ENCODE data around the gene DDX47.
"Not testable (repeated sequence)": the region's sequence is repeated elsewhere in the genome, so short reads cannot be mapped to it uniquely, and the experiment has no call there.

DDX47 gene

DNA sequence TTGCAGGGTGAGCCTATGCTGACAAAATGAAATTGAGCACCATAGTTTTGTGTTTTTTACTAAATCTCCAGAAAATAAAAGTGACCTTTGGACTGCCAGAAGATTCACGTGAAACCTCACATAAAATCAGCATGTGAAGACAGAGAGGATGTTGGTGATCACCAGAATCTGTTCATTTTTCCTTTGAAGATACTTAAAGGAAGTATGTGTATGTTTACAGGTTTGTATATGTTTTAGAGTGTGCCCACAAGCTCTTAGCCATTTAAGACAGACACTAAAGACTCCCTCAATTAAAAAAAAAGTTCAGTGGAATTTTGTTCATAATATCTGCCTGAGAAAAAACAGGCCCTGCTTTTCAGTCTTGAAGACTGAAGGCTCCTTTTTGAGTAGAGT lies 25.9 kb downstream of the DDX47 start:
- H3K9me3 ChIP-seq (ENCODE audit: control insufficient read depth, low read length), result no peaks in the 10 kb centered on the region
- H3K27me3 ChIP-seq (ENCODE audit: control insufficient read depth, insufficient read depth, low read length, poor library complexity, severe bottlenecking), result no peaks in the 10 kb centered on the region
- H3K4me3 ChIP-seq (ENCODE audit: insufficient read depth, low read depth, low read length), result no peak overlapping the region
- 93 to 95% methylated on average over 1 of the region's 1 CpG for WGBS, 2 experiments
- no peaks in the 10 kb centered on the region for H3K4me1 ChIP-seq (ENCODE audit: control insufficient read depth, insufficient read depth, low read length)
- no peak overlapping the region for H3K27ac ChIP-seq (ENCODE audit: insufficient read depth, low read depth, low read length, poor library complexity, severe bottlenecking)
- H3K36me3 ChIP-seq (ENCODE audit: control insufficient read depth, insufficient read depth, low read length), result no peaks in the 10 kb centered on the region

- not testable (repeated sequence) for H3K4me1 ChIP-seq (ENCODE audit: control insufficient read depth, insufficient read depth, low read length); H3K4me3 ChIP-seq (ENCODE audit: insufficient read depth, low read depth, low read length); H3K36me3 ChIP-seq (ENCODE audit: control insufficient read depth, insufficient read depth, low read length); H3K9me3 ChIP-seq (ENCODE audit: control insufficient read depth, low read length); H3K27ac ChIP-seq (ENCODE audit: insufficient read depth, low read depth, low read length, poor library complexity, severe bottlenecking); H3K27me3 ChIP-seq (ENCODE audit: control insufficient read depth, insufficient read depth, low read length, poor library complexity, severe bottlenecking)
- WGBS, 2 experiments, result 91 to 93% methylated on average over 10 of the region's 10 CpGs
These were observed 26.3 kb downstream of the DDX47 start for GRCh38 chr12:12839439-12839838.

DNA sequence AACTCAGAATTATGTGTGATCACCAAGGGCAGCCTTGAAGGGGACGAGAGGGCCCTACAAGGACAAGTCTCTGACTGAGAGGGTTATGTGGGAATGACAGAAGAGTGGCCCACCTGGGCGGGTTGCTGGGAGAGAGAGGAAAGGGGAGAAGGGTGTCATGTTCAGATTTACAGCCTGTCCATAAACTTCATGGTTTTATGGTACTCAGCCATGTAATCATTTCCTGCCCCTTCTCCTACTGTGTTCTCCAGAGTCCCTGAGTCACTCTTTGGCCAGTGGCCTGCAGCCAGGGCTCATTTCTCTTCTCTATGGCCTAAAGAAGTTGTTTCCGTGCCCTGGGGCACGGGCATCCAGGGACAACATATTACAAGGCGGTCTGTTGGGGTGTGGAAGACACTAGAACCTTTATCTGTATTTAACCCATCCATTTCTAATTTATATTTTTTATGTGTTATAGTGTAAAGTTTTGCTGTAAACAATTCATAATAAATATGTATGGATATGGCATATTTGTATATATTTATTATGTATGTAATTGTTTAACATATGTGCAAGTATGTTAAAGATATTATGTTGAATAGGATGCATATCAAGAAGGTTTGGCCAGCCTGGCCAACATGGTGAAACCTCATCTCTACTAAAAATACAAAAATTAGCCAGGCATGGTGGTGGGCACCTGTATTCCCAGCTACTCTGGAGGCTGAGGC lies 26.9 kb downstream of the DDX47 start:
- no peak overlapping the region for H3K4me3 ChIP-seq (ENCODE audit: insufficient read depth, low read depth, low read length)
- H3K27me3 ChIP-seq (ENCODE audit: control insufficient read depth, insufficient read depth, low read length, poor library complexity, severe bottlenecking), result no peaks in the 10 kb centered on the region
- 91 to 94% methylated on average over 4 of the region's 5 CpGs for WGBS, 2 experiments
- H3K4me1 ChIP-seq (ENCODE audit: control insufficient read depth, insufficient read depth, low read length), result no peaks in the 10 kb centered on the region
- H3K36me3 ChIP-seq (ENCODE audit: control insufficient read depth, insufficient read depth, low read length), result no peaks in the 10 kb centered on the region
- no peaks in the 10 kb centered on the region for H3K9me3 ChIP-seq (ENCODE audit: control insufficient read depth, low read length)
- H3K27ac ChIP-seq (ENCODE audit: insufficient read depth, low read depth, low read length, poor library complexity, severe bottlenecking), result no peak overlapping the region

DNA sequence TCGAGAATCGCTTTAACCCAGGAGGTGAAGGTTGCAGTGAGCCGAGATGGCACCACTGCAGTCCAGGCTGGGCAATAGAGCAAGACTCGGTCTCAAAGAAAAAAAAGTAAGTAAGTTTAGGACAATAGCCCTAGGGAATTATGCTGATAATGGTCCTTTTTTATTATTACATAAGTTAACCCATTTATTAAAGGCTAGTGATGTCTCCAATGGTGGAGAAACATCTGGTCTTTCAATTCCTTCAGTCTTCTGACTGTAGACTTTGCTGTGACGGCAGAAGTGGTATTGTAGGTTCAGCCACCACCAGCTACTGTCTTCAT lies 27.4 kb downstream of the DDX47 start:
- WGBS, 2 experiments, result 91% methylated on average over 5 of the region's 5 CpGs
- no peaks in the 10 kb centered on the region for H3K4me1 ChIP-seq (ENCODE audit: control insufficient read depth, insufficient read depth, low read length)
- H3K27ac ChIP-seq (ENCODE audit: insufficient read depth, low read depth, low read length, poor library complexity, severe bottlenecking), result no peak overlapping the region
- H3K36me3 ChIP-seq (ENCODE audit: control insufficient read depth, insufficient read depth, low read length), result no peaks in the 10 kb centered on the region
- H3K4me3 ChIP-seq (ENCODE audit: insufficient read depth, low read depth, low read length), result no peak overlapping the region
- no peaks in the 10 kb centered on the region for H3K9me3 ChIP-seq (ENCODE audit: control insufficient read depth, low read length)
- H3K27me3 ChIP-seq (ENCODE audit: control insufficient read depth, insufficient read depth, low read length, poor library complexity, severe bottlenecking), result no peaks in the 10 kb centered on the region

DNA sequence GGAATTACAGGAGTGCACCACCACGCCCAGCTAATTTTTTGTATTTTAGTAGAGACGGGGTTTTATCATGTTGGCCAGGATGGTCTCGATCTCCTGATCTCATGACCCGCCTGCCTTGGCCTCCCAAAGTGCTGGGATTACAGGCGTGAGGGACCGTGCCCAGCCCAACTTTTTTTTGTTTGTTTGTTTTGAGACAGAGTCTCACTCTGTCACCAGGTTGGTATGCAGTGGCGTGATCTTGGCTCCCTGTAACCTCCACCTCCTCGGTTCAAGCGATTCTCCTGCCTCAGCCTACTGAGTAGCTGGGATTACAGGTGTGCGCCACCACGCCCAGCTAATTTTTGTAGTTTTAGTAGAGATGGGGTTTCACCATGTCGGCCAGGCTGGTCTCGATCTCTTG lies 28.3 kb downstream of the DDX47 start:
- WGBS, 2 experiments, result 93 to 94% methylated on average over 13 of the region's 13 CpGs

DNA sequence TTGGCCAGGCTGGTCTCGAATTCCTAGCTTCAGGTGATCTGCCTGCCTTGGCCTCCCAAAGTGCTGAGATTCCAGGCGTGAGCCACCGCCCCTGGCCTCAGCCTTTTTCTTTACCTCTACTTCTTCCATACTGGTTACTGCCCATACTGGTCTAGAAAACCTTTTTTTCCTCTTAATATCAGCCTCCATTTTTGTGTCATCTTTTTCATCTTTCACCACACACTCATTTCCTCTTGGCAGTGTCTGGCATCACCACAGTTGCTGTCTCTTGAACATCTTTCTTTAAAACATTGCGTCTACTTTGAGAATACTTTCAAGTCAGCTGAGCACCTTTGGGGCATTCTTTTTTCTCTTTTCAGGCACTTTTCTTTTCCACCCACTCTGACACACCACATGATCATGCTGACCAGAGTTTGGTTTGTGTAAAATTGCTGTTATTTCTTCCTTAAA lies 32.7 kb downstream of the DDX47 start:
- no peaks in the 10 kb centered on the region for H3K27me3 ChIP-seq (ENCODE audit: control insufficient read depth, insufficient read depth, low read length, poor library complexity, severe bottlenecking)
- no peak overlapping the region for H3K4me3 ChIP-seq (ENCODE audit: insufficient read depth, low read depth, low read length)
- H3K27ac ChIP-seq (ENCODE audit: insufficient read depth, low read depth, low read length, poor library complexity, severe bottlenecking), result no peak overlapping the region
- H3K4me1 ChIP-seq (ENCODE audit: control insufficient read depth, insufficient read depth, low read length), result no peaks in the 10 kb centered on the region
- no peaks in the 10 kb centered on the region for H3K9me3 ChIP-seq (ENCODE audit: control insufficient read depth, low read length)
- H3K36me3 ChIP-seq (ENCODE audit: control insufficient read depth, insufficient read depth, low read length), result no peaks in the 10 kb centered on the region
- 90 to 93% methylated on average over 4 of the region's 4 CpGs for WGBS, 2 experiments

More for the DNA sequence above, 28.3 kb downstream of the DDX47 start:
- not testable (repeated sequence) for H3K36me3 ChIP-seq (ENCODE audit: control insufficient read depth, insufficient read depth, low read length); H3K4me3 ChIP-seq (ENCODE audit: insufficient read depth, low read depth, low read length); H3K4me1 ChIP-seq (ENCODE audit: control insufficient read depth, insufficient read depth, low read length); H3K27ac ChIP-seq (ENCODE audit: insufficient read depth, low read depth, low read length, poor library complexity, severe bottlenecking); H3K9me3 ChIP-seq (ENCODE audit: control insufficient read depth, low read length); H3K27me3 ChIP-seq (ENCODE audit: control insufficient read depth, insufficient read depth, low read length, poor library complexity, severe bottlenecking)

DNA sequence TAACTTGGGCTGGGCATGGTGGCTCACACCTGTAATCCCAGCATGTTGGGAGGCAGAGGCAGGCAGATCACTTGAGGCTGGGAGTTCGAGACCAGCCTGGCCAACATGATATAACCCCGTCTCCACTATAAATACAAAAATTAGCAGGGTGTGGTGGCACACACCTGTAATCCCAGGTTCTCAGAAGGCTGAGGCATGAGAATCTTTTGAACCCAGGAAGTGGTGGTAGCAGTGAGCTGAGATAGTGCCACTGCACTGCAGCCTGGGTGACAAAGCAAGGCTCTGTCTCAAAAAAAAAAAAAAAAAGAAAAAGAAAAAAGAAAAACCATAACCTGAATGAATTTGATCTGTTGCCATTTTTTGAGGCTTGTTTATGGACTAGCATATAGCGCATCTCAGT lies 33.6 kb downstream of the DDX47 start:
- H3K4me1 ChIP-seq (ENCODE audit: control insufficient read depth, insufficient read depth, low read length); H3K36me3 ChIP-seq (ENCODE audit: control insufficient read depth, insufficient read depth, low read length); H3K4me3 ChIP-seq (ENCODE audit: insufficient read depth, low read depth, low read length); H3K9me3 ChIP-seq (ENCODE audit: control insufficient read depth, low read length); H3K27ac ChIP-seq (ENCODE audit: insufficient read depth, low read depth, low read length, poor library complexity, severe bottlenecking); H3K27me3 ChIP-seq (ENCODE audit: control insufficient read depth, insufficient read depth, low read length, poor library complexity, severe bottlenecking): not testable (repeated sequence)
- WGBS, 2 experiments, result 89 to 94% methylated on average over 3 of the region's 3 CpGs

- no peaks in the 10 kb centered on the region for H3K27me3 ChIP-seq (ENCODE audit: control insufficient read depth, insufficient read depth, low read length, poor library complexity, severe bottlenecking)
- no peak overlapping the region for H3K27ac ChIP-seq (ENCODE audit: insufficient read depth, low read depth, low read length, poor library complexity, severe bottlenecking)
- no peaks in the 10 kb centered on the region for H3K36me3 ChIP-seq (ENCODE audit: control insufficient read depth, insufficient read depth, low read length)
- H3K4me3 ChIP-seq (ENCODE audit: insufficient read depth, low read depth, low read length), result no peak overlapping the region
- no peaks in the 10 kb centered on the region for H3K4me1 ChIP-seq (ENCODE audit: control insufficient read depth, insufficient read depth, low read length)
- no peaks in the 10 kb centered on the region for H3K9me3 ChIP-seq (ENCODE audit: control insufficient read depth, low read length)
- 100% methylated on average over 1 of the region's 3 CpGs; no CpG with 5 or more reads in 1 of the 2 experiments for WGBS, 2 experiments
These were observed 40.3 kb downstream of the DDX47 start for GRCh38 chr12:12853435-12853834.

DNA sequence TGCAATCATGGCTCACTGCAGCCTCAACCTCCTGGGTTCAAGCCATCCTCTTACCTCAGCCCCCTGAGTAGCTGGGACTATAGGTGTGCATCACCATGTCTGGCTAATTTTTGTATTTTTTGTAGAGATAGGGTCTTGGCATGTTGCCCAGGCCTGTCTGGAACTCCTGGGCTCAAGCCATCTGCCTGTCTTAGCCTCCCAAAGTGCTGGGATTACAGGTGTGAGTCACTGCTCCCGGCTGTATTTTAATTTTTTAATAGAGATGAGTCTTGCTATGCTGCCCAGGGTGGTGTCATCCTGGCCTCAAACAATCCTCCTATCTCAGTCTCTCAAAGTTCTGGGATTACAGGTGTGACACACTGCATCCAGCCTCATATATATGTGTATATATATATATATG lies 46.5 kb downstream of the DDX47 start:
- Histone ChIP-seq H3K27ac (ENCODE audit: insufficient read depth, low read depth, low read length, poor library complexity, severe bottlenecking) (no peak overlapping the region), H3K4me3 (ENCODE audit: insufficient read depth, low read depth, low read length) (no peak overlapping the region), H3K9me3 (ENCODE audit: control insufficient read depth, low read length) (no peaks in the 10 kb centered on the region), H3K36me3 (ENCODE audit: control insufficient read depth, insufficient read depth, low read length) (no peaks in the 10 kb centered on the region), H3K27me3 (ENCODE audit: control insufficient read depth, insufficient read depth, low read length, poor library complexity, severe bottlenecking) (no peaks in the 10 kb centered on the region), H3K4me1 (ENCODE audit: control insufficient read depth, insufficient read depth, low read length) (no peaks in the 10 kb centered on the region)
- 80 to 93% methylated on average over 1 of the region's 1 CpG for WGBS, 2 experiments

DNA sequence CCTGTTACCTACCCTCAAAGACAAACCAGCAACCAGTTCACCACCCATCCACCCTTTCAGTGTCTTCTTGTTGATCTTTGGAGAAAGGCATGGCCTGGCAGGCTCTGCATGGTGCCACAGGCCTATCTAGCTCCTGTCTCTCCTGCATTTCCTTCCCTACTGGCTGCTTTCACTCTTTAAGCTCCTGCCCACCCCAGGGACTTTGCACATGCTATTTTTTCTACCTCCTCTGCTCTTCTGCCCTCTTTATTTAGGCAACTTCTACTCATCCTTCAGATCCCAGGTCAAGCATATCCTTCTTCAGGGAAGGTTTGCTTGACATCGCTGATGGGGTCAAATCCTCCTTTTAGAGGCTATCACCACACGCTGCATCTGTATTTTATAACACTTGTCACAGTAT lies 51.1 kb downstream of the DDX47 start:
- Histone ChIP-seq H3K36me3 (ENCODE audit: control insufficient read depth, insufficient read depth, low read length) (no peaks in the 10 kb centered on the region), H3K4me1 (ENCODE audit: control insufficient read depth, insufficient read depth, low read length) (no peaks in the 10 kb centered on the region), H3K27ac (ENCODE audit: insufficient read depth, low read depth, low read length, poor library complexity, severe bottlenecking) (no peak overlapping the region), H3K27me3 (ENCODE audit: control insufficient read depth, insufficient read depth, low read length, poor library complexity, severe bottlenecking) (no peaks in the 10 kb centered on the region), H3K4me3 (ENCODE audit: insufficient read depth, low read depth, low read length) (no peak overlapping the region), H3K9me3 (ENCODE audit: control insufficient read depth, low read length) (no peaks in the 10 kb centered on the region)
- WGBS, 2 experiments, result 90 to 92% methylated on average over 1 to 2 of the region's 2 CpGs
